Stimulated activated CD8-positive, alpha-beta memory T cell treated with anti-CD3 and anti-CD28 coated beads, Interleukin-12 subunit alpha, Interleukin-12 subunit beta, amount 100 ng/mL, for 1 hour (primary cell): ENCODE results near the gene SCYL1.

ENCODE experiments used
- DNase-seq: peaks from one replicate; pipeline ENCODE4 v3.0.0-alpha.2; 2020; ENCODE audit warnings: low read depth

The SCYL1 gene

DNA sequence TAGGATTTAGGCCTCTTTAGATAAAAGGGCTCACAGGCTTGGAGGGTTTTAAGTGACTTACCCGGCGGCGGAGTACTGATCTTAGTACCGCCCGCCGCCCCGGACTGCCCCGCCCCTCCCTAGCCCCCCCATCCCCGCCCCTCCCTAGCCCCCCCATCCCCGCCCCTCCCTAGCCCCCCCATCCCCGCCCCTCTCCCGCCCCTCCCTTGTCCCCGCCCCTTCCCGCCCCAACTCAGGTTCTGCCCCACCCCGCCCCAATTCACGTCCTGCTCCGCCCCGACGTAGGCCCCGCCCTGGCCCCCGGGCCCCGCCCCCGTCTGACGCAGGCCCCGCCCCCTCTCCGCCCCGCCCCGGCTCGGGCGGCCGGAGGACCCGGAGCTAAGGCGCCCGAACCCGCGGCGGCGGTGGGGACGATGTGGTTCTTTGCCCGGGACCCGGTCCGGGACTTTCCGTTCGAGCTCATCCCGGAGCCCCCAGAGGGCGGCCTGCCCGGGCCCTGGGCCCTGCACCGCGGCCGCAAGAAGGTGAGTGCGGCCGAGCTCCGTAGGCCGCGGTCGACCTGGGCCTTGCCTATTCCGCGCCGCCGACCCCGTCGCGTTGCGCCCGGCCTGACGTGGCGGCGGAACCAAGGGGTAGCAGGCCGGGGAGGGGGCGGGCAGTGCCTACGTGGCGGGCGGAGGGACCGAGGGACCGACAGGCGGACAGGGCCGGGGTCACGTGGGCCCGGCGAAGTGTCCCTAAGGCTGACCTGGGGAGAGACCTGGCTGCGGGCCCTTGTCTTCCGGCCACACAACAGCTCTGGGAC, at the start of gene SCYL1:
Gene SCYL1 (plus strand): TSS at position 343 of the 805 bp plus-strand sequence. CDS start 71 bp downstream, at position 414.
- peak; percentile 71 for DNase-seq

DNA sequence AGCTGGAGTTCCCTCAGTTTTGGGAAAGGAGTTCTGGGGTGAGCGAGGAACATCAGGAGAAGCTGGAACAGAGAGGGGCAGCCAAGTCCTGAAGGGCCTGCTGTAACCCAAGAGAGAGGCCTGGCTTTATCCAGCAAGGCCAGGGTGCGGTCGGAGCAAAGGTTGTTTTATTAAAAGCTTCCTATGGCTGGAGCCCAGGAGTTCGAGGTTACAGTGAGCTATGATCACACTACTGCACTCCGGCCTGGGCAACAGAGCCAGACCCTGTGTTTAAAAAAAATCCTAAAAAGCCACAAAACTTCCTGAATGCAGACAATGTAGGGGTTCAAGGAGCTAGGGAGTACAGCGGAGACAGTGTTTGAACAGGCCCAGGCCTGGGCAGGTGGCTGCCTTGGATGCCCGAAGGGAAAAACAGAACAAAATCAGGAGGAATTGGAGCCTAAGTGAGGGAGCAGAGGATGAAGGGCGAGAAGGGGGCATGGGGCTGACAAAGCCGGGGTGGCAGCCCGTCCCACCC, 48.2 kb upstream of the SCYL1 start:
- no peak for DNase-seq

DNA sequence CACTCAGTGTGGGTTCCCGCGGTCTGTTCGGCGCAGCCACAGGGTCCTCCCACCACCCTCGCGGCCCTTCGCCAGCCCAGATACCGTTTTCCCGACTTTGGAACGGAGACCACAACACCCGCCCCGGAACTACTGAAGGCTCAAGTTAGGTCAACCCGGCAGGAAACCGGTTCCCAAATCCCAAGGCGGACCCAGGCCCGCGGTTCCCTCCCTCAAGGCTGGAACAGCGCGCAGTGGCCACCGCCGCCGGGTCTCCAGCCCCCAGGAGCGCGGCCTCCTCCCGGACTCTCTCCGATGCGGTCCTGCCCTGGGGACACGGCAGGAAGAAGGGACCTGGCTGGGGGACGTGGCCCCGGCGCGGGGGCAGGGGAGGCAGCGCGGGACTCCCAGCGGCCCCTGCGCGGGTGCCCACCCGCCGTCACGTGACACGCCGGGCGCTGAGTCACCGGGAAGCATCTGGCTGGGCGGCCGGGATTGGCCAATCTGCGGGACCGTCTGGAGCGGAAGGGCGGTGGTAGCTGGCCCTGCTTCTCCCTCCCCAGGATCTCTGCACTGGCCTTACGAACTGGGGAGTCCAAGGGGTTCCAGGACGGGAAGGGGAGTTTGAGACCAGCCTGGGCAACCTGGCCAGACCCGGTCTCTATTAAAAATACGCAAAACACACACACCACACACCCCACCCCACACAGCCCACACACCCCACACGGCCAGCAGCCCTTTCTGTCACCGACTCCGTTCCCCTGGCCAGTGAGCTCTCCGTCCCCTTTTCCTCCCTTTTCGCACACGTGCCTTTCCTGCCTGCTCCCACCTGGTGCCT, 47.5 kb upstream of the SCYL1 start:
- peak; percentile 84 for DNase-seq

- DNase-seq, result no peak
Observed at GRCh38 chr11:65478388-65479183, 46.3 kb upstream of the SCYL1 start.

- no peak for DNase-seq
Observed at GRCh38 chr11:65479184-65480145, 45.4 kb upstream of the SCYL1 start.

DNA sequence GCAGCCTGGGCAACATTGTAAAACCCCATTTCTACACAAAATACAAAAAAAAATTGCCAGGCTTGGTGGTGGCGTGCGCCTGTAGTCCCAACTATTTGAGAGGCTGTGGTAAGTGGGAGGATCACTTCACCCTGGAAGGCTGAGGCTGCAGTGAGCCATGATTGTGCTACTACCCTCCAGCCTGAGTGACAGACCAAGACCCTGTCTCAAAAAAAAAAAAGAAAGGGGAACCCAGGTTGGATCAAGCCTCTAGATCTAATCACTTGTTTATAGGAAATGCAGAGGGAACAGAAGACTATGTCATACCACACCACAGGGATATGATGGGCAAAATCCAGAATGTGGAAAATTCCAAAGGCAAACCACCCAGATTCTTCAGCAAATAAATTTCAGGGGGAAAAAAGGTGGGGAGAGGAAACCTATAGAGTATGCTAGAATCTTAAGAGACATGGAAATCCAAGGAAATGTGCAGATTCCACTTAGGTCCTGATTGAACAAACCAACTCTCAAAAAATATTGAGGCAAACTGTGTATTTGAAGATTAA, 42.5 kb upstream of the SCYL1 start:
- no peak for DNase-seq

GRCh38 chr11:65485920-65486219, 39.0 kb upstream of the SCYL1 start:
- DNase-seq, result no peak

- DNase-seq, result no peak
Observed at GRCh38 chr11:65486570-65487466, 38.1 kb upstream of the SCYL1 start.

DNA sequence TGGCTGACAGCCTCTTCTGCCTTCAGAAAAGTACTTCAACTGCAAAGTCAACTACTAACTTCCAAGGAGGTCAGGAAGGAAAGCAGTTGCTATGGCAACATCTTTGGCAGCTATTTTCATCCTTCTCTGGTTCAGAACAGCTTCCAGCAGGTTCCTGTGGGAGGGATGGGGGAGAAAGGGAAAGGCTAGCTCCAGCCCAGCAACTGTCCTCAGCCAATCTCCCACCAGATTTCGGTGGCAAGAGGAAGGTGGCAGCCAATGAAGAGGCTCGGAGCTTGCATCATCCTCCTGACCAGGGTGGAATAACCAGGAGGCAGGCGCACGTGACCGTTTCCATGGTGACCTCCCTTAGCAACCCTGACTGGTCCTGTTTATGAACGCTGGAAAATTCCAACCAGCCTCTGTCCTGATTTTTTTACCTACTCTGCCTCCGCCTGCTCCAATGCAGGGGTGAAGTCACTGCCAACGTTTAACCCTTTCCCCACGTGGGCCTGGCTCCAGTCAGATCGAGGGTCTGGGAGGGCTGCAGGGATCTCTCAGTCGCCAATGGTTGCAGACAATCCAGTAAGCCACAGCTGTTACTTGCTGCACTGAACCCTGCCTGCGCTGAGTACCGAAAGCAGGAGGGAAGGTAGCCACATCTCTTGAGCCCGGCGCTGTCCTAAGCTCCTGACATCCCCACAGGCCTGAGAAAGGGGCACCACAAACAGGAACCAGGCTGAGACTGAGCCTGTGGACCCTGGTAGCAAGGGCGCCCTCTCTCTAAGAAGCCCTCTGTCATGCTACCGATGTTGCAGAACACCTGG, 37.2 kb upstream of the SCYL1 start:
- no peak for DNase-seq

- no peak for DNase-seq
Observed at GRCh38 chr11:65488273-65489034, 36.4 kb upstream of the SCYL1 start.

DNA sequence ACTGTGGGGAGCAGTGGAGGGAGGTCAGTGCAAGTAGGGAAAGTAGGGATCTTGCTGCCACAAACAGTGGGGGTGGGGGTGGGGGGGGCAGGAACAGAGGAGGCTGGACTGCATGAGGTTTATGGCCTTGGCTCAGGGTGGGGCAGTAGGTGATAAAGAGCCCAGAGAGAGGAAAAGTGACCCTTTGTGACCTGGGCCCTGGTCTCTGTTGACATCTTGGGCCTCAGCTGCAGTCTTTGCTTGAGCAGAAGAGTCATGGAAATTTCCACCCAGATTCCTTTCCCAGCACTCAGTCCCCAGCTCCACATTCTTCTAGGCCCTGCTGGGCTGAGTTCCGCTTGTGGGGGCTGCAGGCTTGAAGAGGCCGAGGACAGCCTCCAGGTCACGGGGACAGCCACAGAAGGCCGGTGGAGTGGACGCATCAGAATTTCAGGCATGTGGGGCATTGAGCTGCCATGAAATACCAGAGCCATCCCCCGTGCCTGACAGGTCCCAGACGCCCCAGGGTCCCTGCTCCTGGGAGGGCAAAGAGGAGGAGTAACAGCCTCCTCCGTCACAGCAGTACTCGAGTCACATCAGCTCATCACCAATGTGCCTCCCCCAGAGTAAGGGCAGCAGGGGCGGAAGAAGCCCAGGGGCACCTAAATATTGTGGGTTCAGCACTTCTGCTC, 35.7 kb upstream of the SCYL1 start:
- no peak for DNase-seq

GRCh38 chr11:65489706-65490320, 35.1 kb upstream of the SCYL1 start:
- no peak for DNase-seq

- no peak for DNase-seq
Observed at GRCh38 chr11:65491163-65491465, 33.8 kb upstream of the SCYL1 start.

GRCh38 chr11:65491614-65492386, 33.1 kb upstream of the SCYL1 start:
- no peak for DNase-seq

- DNase-seq, result no peak
Observed at GRCh38 chr11:65492387-65492636, 32.6 kb upstream of the SCYL1 start.

GRCh38 chr11:65492637-65493366, 32.1 kb upstream of the SCYL1 start:
- no peak for DNase-seq
